ENCODE results near the gene ATXN7L1. TPM values are rescaled to one million over a fixed set of nuclear protein-coding genes. Genes with fewer than 3 reads are reported as not detected.

ATXN7L1 gene
- total and polyA plus RNA-seq, 2 of the 13 experiments (the other 11 are each of a cell fraction or from before 2014, with no cell fraction given): 4.1 to 7.8 TPM

DNA sequence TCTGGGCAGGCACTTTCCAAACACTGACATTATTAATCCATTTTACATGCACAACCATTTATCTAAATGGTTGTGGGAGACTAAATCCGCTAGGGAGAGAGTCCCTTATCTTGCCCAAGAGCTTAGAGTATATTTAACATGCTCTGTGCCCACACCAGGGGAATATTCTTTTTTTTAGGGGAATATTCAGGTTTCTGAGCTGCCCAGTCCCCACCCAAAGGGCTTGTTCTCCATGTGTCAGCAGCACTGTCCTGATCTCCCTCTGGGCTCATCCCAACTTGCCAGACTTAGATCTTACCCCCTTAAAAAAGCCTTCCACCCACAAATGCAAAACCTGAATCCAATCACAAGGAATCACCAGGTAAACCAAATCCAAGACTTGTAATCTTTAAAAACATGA is 132.1 kb downstream of the ATXN7L1 start:
- ATAC-seq (no peak), DNase-seq (ENCODE audit: low spot score) (no peak), FAIRE-seq (no peak)
- H2AFZ ChIP-seq (ENCODE audit: low read length): no peak overlapping the region
- in situ Hi-C loops (cut with HindIII; ENCODE audit: extremely low pct_ligation_motif_present, low pct_unique_long_range_greater_than_20kb): no loop called here
- H3K4me3 ChIP-seq (replicated peaks in 1 of 3; ENCODE audit: insufficient read depth in 1 of 3, low read depth in 2 of 3, low read length in 3 of 3): no peak overlapping the region
- no peaks in the 10 kb centered on the region; a peak in 1 of 5 replicates for H3K27me3 ChIP-seq (ENCODE audit: control insufficient read depth in 1 of 2, insufficient read depth in 2 of 2, low read length in 2 of 2)
- no peaks in the 10 kb centered on the region; a peak in 1 of 5 replicates for H3K36me3 ChIP-seq (replicated peaks in 1 of 2; ENCODE audit: control insufficient read depth in 1 of 2, insufficient read depth in 2 of 2, low read length in 2 of 2)
- no peaks in the 10 kb centered on the region for H3K9me3 ChIP-seq (ENCODE audit: low read length)
- intact Hi-C loops (cut with micrococcal nuclease; ENCODE audit: unreplicated experiment): no loop called here
- WGBS (ENCODE audit: low lambda C conversion rate): 92% methylated on average over 1 of the region's 1 CpG
- H3K4me2 ChIP-seq (ENCODE audit: low read depth, low read length): no peak overlapping the region
- H3K27ac ChIP-seq (ENCODE audit: extremely low read length, insufficient read depth, low read length): no peak overlapping the region
- TF ChIP-seq, protein P1, sequence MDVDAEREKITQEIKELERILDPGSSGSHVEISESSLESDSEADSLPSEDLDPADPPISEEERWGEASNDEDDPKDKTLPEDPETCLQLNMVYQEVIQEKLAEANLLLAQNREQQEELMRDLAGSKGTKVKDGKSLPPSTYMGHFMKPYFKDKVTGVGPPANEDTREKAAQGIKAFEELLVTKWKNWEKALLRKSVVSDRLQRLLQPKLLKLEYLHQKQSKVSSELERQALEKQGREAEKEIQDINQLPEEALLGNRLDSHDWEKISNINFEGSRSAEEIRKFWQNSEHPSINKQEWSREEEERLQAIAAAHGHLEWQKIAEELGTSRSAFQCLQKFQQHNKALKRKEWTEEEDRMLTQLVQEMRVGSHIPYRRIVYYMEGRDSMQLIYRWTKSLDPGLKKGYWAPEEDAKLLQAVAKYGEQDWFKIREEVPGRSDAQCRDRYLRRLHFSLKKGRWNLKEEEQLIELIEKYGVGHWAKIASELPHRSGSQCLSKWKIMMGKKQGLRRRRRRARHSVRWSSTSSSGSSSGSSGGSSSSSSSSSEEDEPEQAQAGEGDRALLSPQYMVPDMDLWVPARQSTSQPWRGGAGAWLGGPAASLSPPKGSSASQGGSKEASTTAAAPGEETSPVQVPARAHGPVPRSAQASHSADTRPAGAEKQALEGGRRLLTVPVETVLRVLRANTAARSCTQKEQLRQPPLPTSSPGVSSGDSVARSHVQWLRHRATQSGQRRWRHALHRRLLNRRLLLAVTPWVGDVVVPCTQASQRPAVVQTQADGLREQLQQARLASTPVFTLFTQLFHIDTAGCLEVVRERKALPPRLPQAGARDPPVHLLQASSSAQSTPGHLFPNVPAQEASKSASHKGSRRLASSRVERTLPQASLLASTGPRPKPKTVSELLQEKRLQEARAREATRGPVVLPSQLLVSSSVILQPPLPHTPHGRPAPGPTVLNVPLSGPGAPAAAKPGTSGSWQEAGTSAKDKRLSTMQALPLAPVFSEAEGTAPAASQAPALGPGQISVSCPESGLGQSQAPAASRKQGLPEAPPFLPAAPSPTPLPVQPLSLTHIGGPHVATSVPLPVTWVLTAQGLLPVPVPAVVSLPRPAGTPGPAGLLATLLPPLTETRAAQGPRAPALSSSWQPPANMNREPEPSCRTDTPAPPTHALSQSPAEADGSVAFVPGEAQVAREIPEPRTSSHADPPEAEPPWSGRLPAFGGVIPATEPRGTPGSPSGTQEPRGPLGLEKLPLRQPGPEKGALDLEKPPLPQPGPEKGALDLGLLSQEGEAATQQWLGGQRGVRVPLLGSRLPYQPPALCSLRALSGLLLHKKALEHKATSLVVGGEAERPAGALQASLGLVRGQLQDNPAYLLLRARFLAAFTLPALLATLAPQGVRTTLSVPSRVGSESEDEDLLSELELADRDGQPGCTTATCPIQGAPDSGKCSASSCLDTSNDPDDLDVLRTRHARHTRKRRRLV (CRISPR knock-in tag; IDR thresholded peaks at IDR 0.05): no peak
- H3K9ac ChIP-seq (ENCODE audit: insufficient read depth, low read depth, low read length): no peak overlapping the region
- no peaks in the 10 kb centered on the region for H4K20me1 ChIP-seq (ENCODE audit: insufficient read depth, low read length)
- no TSS peak for BruUV-seq (replicated peaks)
- no peaks in the 10 kb centered on the region for H3K79me2 ChIP-seq (ENCODE audit: insufficient read depth, low read length)
- CTCF ChIA-PET (ENCODE audit: low intra/inter-chr PET ratio, low total read pairs): no interaction called here
- H3K4me1 ChIP-seq (ENCODE audit: insufficient read depth, low read length): no peaks in the 10 kb centered on the region
- POLR2A ChIA-PET: no interaction called here

DNA sequence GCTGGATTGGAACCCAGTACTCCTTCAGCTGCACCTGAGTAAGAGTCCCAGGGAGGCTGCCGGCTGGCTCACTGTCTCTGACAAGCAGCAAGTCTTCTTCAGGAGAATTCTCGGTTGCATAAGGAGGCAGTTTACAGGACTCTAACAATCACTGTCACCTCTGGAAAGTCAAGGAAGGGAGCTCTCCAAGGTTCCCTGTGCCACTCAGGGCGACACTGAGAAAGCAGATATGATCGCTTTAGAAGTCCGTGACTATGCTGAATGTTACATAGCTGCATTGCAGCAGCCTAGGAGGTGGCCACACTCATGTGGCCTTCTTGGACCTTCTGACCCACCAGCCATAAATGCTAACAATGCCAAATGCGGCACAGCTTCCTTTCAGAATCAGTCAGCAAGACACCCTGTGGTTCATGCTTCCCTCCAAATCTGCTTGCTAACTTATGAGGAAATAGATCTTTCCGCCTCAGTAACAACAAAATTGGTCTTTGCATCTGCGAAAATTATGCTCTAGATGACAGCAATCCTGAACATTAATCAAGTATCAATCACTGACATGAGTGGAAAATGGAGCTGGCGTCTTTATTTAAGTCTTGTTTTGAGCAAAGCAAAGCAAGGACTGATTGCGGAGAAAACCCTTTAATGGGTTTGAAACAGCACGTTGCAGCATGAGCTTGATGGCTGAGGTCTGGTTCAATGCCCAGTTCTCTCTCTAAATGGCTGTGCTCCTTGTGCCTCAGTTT is 132.9 kb downstream of the ATXN7L1 start:
- ChIA-PET POLR2A (no interaction called here), CTCF (ENCODE audit: low intra/inter-chr PET ratio, low total read pairs) (no interaction called here)
- TF ChIP-seq, protein P2, sequence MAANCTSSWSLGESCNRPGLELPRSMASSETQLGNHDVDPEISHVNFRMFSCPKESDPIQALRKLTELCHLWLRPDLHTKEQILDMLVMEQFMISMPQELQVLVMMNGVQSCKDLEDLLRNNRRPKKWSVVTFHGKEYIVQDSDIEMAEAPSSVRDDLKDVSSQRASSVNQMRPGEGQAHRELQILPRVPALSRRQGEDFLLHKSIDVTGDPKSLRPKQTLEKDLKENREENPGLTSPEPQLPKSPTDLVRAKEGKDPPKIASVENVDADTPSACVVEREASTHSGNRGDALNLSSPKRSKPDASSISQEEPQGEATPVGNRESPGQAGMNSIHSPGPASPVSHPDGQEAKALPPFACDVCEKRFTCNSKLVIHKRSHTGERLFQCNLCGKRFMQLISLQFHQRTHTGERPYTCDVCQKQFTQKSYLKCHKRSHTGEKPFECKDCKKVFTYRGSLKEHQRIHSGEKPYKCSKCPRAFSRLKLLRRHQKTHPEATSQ (CRISPR knock-in tag; IDR thresholded peaks at IDR 0.05; ENCODE audit: borderline replicate concordance): no peak
- TF ChIP-seq CHD2 (IDR thresholded peaks at IDR 0.05; ENCODE audit: low read depth, low read length) (no peak), ZSCAN12 (CRISPR knock-in tag; IDR thresholded peaks at IDR 0.05) (no peak), RBM22 (optimal IDR thresholded peaks at IDR 0.05; ENCODE audit: low read length) (no peak), FOXC1 (CRISPR knock-in tag; IDR thresholded peaks at IDR 0.05; ENCODE audit: borderline replicate concordance) (no peak), ZNF563 (CRISPR knock-in tag; IDR thresholded peaks at IDR 0.05) (no peak), ZNF670 (CRISPR knock-in tag; IDR thresholded peaks at IDR 0.05; ENCODE audit: borderline replicate concordance) (no peak), TSC22D2 (CRISPR knock-in tag; IDR thresholded peaks at IDR 0.05; ENCODE audit: borderline replicate concordance) (no peak), GATAD1 (CRISPR knock-in tag; IDR thresholded peaks at IDR 0.05) (no peak), MIER3 (CRISPR knock-in tag; IDR thresholded peaks at IDR 0.05; ENCODE audit: borderline replicate concordance) (no peak), GLI4 (CRISPR knock-in tag; IDR thresholded peaks at IDR 0.05; ENCODE audit: borderline replicate concordance) (no peak)

More for the DNA sequence above, 132.9 kb downstream of the ATXN7L1 start:
- Histone ChIP-seq H3K27ac (ENCODE audit: extremely low read length, insufficient read depth, low read length) (no peak overlapping the region), H4K20me1 (ENCODE audit: insufficient read depth, low read length) (no peaks in the 10 kb centered on the region), H3K4me3 (replicated peaks in 1 of 3; ENCODE audit: insufficient read depth in 1 of 3, low read depth in 2 of 3, low read length in 3 of 3) (no peak overlapping the region), H3K79me2 (ENCODE audit: insufficient read depth, low read length) (no peaks in the 10 kb centered on the region), H2AFZ (ENCODE audit: low read length) (no peak overlapping the region), H3K4me2 (ENCODE audit: low read depth, low read length) (no peak overlapping the region), H3K36me3 (replicated peaks in 1 of 2; ENCODE audit: control insufficient read depth in 1 of 2, insufficient read depth in 2 of 2, low read length in 2 of 2) (no peaks in the 10 kb centered on the region; a peak in 1 of 5 replicates), H3K27me3 (ENCODE audit: control insufficient read depth in 1 of 2, insufficient read depth in 2 of 2, low read length in 2 of 2) (no peaks in the 10 kb centered on the region; a peak in 1 of 5 replicates), H3K9ac (ENCODE audit: insufficient read depth, low read depth, low read length) (no peak overlapping the region), H3K4me1 (ENCODE audit: insufficient read depth, low read length) (no peaks in the 10 kb centered on the region), H3K9me3 (ENCODE audit: low read length) (no peaks in the 10 kb centered on the region)
- DNase-seq (ENCODE audit: low spot score) (no peak), ATAC-seq (no peak), FAIRE-seq (no peak)
- 99% methylated on average over 10 of the region's 11 CpGs for WGBS (ENCODE audit: low lambda C conversion rate)
- in situ Hi-C loops (cut with HindIII; ENCODE audit: extremely low pct_ligation_motif_present, low pct_unique_long_range_greater_than_20kb): no loop called here
- intact Hi-C loops (cut with micrococcal nuclease; ENCODE audit: unreplicated experiment): no loop called here
- no TSS peak for BruUV-seq (replicated peaks)
